HCT116 (cell line): ENCODE measurements around the gene LHX2. TPM values are rescaled to one million over a fixed set of nuclear protein-coding genes. Genes with fewer than 3 reads are reported as not detected.

Experiments
- ATAC-seq: fragments of 200-7000 bp; cut with Tn5 transposase; 2 replicates; pipeline ENCODE4 v1.9.1; 2020; ENCODE audit warnings: mild to moderate bottlenecking, moderate library complexity
- BruUV-seq: library from RNA; stranded (reverse); fragments of 400-500 nt; replicated peaks from 2 replicates; lab custom pipeline; 2021; lab: Mats Ljungman, UMichigan
- CTCF ChIA-PET: fragments of 300-600 bp; sonication (Branson Sonifier 250); formaldehyde crosslinking; loops from one replicate; lab custom pipeline; 2021; ENCODE audit warnings: antibody characterized with exemption; lab: Charles Lee
- POLR2A ChIA-PET: fragments of 300-600, 350-600 bp; sonication (Branson Sonifier 250); formaldehyde crosslinking; loops from one replicate; lab custom pipeline; 2021; ENCODE audit warnings: antibody characterized with exemption; lab: Charles Lee
- RAD21 ChIA-PET, 2 experiments: fragments of 300-600 bp; sonication (Branson Sonifier 250); formaldehyde crosslinking; loops; one replicate each; lab custom pipeline; 2023; ENCODE audit warnings: low total read pairs in 2 of 2; ENCODE audit not compliant: uncharacterized antibody in 2 of 2, unreplicated experiment in 2 of 2, low non-redundant PET in 1 of 2; lab: Charles Lee
- DNase-seq: peaks from one replicate; pipeline ENCODE4 v3.0.0-alpha.2; 2010; ENCODE audit warnings: low read depth, low spot score
- H2AFZ ChIP-seq: fragments of 200-600 bp; shearing (Covaris generic), sonication (generic); 2 replicates; pipeline ENCODE4 v1.6.1; 2017; ENCODE audit warnings: low read depth, mixed run types, mixed read lengths, antibody characterized with exemption, low read length; ENCODE audit not compliant: poor library complexity, severe bottlenecking
- H3K27ac ChIP-seq: 2 replicates; pipeline ENCODE4 v1.5.1; 2012; ENCODE audit warnings: low read depth, low read length
- H3K27me3 ChIP-seq: fragments of 200-600 bp; sonication (generic); 2 replicates; pipeline ENCODE4 v1.6.1; 2016; ENCODE audit warnings: mixed run types, low read length, mixed read lengths; ENCODE audit not compliant: insufficient read depth
- H3K36me3 ChIP-seq, 2 experiments: fragments of 200-500 bp in 1 of 2; fragments of 200-600 bp in 1 of 2; sonication (Bioruptor generic) in 1 of 2; sonication (generic) in 1 of 2; 2 replicates each; pipeline versions ENCODE4 v1.5.1 to v1.6.1; 2014 to 2016; ENCODE audit warnings: low read length in 2 of 2, inconsistent platforms in 1 of 2, mixed read lengths in 1 of 2, mixed run types in 1 of 2; ENCODE audit not compliant: insufficient read depth in 2 of 2, control insufficient read depth in 1 of 2
- H3K4me1 ChIP-seq, 2 experiments: fragments of 200-600 bp in 1 of 2; sonication (generic) in 1 of 2; 2 replicates each; pipeline versions ENCODE4 v1.5.1 to v1.6.1; 2012 to 2017; ENCODE audit warnings: low read length in 2 of 2, inconsistent platforms in 1 of 2, mild to moderate bottlenecking in 1 of 2, mixed read lengths in 1 of 2, mixed run types in 1 of 2, moderate library complexity in 1 of 2; ENCODE audit not compliant: insufficient read depth in 2 of 2, control insufficient read depth in 1 of 2
- H3K4me2 ChIP-seq: fragments of 200-600 bp; sonication (generic); 2 replicates; pipeline ENCODE4 v1.6.1; 2017; ENCODE audit warnings: mixed run types, low read length, mixed read lengths
- H3K4me3 ChIP-seq, 2 experiments: fragments of 200-600 bp in 1 of 2; sonication (generic) in 1 of 2; replicated peaks in 1 of 2; 2 replicates each; pipeline ENCODE4 v1.5.1; 2011 to 2016; ENCODE audit warnings: low read length in 2 of 2, control low read depth in 1 of 2, low read depth in 1 of 2, mild to moderate bottlenecking in 1 of 2, mixed read lengths in 1 of 2, mixed run types in 1 of 2
- H3K79me2 ChIP-seq: fragments of 200-600 bp; sonication (generic); 2 replicates; pipeline ENCODE4 v1.6.1; 2017; ENCODE audit warnings: mild to moderate bottlenecking, mixed run types, low read length, moderate library complexity, mixed read lengths; ENCODE audit not compliant: insufficient read depth
- H3K9ac ChIP-seq: fragments of 200-600 bp; sonication (generic); 2 replicates; pipeline ENCODE4 v1.6.1; 2016; ENCODE audit warnings: low read length, mixed read lengths
- H3K9me2 ChIP-seq: fragments of 200-600 bp; sonication (generic), shearing (Covaris generic); 2 replicates; pipeline ENCODE4 v1.6.1; 2017; ENCODE audit warnings: mixed run types, mild to moderate bottlenecking, moderate library complexity; ENCODE audit not compliant: insufficient read depth
- H3K9me3 ChIP-seq, 2 experiments: fragments of 200-500 bp in 1 of 2; fragments of 200-600 bp in 1 of 2; sonication (Bioruptor generic) in 1 of 2; sonication (generic) in 1 of 2; 2 replicates each; pipeline ENCODE4 v1.6.1; 2014 to 2017; ENCODE audit warnings: low read length in 2 of 2, mixed read lengths in 2 of 2, inconsistent platforms in 1 of 2, low read depth in 1 of 2, mild to moderate bottlenecking in 1 of 2, mixed run types in 1 of 2, moderate library complexity in 1 of 2; ENCODE audit not compliant: control insufficient read depth in 1 of 2, insufficient read depth in 1 of 2
- H4K20me1 ChIP-seq: fragments of 200-600 bp; sonication (generic), shearing (Covaris generic); 2 replicates; pipeline ENCODE4 v1.6.1; 2017; ENCODE audit warnings: mixed run types, mild to moderate bottlenecking, moderate library complexity; ENCODE audit not compliant: insufficient read depth
- CTCF ChIP-seq, 3 experiments: fragments of 200-600 bp in 1 of 3; sonication (generic) in 1 of 3; IDR thresholded peaks in 2 of 3; conservative IDR thresholded peaks in 1 of 3; 2 replicates each; pipeline ENCODE4 v1.5.1; 2012 to 2017; ENCODE audit warnings: low read depth in 2 of 3, low read length in 2 of 3, antibody characterized with exemption in 1 of 3, borderline replicate concordance in 1 of 3, control low read depth in 1 of 3, mild to moderate bottlenecking in 1 of 3, mixed read lengths in 1 of 3, mixed run types in 1 of 3, moderate library complexity in 1 of 3; ENCODE audit not compliant: insufficient read depth in 1 of 3
- EGR1 ChIP-seq: IDR thresholded peaks from 2 replicates; pipeline ENCODE4 v1.6.1; 2012; ENCODE audit warnings: low read depth
- ELF1 ChIP-seq: IDR thresholded peaks from 2 replicates; pipeline ENCODE4 v1.6.1; 2012; ENCODE audit warnings: low read depth, borderline replicate concordance
- FOSL1 ChIP-seq: IDR thresholded peaks from 2 replicates; pipeline ENCODE4 v1.6.1; 2012; ENCODE audit warnings: low read depth
- JUND ChIP-seq: IDR thresholded peaks from 2 replicates; pipeline ENCODE4 v1.6.1; 2012
- POLR2A ChIP-seq: IDR thresholded peaks from 2 replicates; pipeline ENCODE4 v1.7.0; 2011; ENCODE audit warnings: borderline replicate concordance; ENCODE audit not compliant: insufficient read depth, insufficient read length; ENCODE audit errors: extremely low read depth
- POLR2AphosphoS5 ChIP-seq: IDR thresholded peaks from 2 replicates; pipeline ENCODE4 v1.6.1; 2011; ENCODE audit warnings: mild to moderate bottlenecking, low read depth, low read length, moderate library complexity
- RAD21 ChIP-seq: IDR thresholded peaks from 2 replicates; pipeline ENCODE4 v1.6.1; 2012; ENCODE audit warnings: low read depth, mild to moderate bottlenecking
- SIN3A ChIP-seq: IDR thresholded peaks from 2 replicates; pipeline ENCODE4 v1.6.1; 2012; ENCODE audit warnings: low read depth
- SP1 ChIP-seq: IDR thresholded peaks from 2 replicates; pipeline ENCODE4 v1.6.1; 2012; ENCODE audit warnings: low read depth
- SRF ChIP-seq: IDR thresholded peaks from 2 replicates; pipeline ENCODE4 v1.6.1; 2012; ENCODE audit warnings: low read depth
- TCF7L2 ChIP-seq: IDR thresholded peaks from 2 replicates; pipeline ENCODE4 v1.7.0; 2011; ENCODE audit warnings: borderline replicate concordance, inconsistent platforms; ENCODE audit not compliant: insufficient read depth, insufficient read length; ENCODE audit errors: extremely low read depth
- YY1 ChIP-seq: IDR thresholded peaks from 2 replicates; pipeline ENCODE4 v1.6.1; 2011; ENCODE audit warnings: low read length, low read depth, moderate library complexity, mild to moderate bottlenecking; ENCODE audit not compliant: insufficient replicate concordance; ENCODE audit errors: extremely low read depth
- ZFX ChIP-seq: fragments of 450-650 bp; IDR thresholded peaks from 2 replicates; pipeline ENCODE4 v1.6.1; 2017
- ZNF274 ChIP-seq: fragments of 200-500 bp; sonication (Bioruptor generic); IDR thresholded peaks from 2 replicates; pipeline ENCODE4 v1.6.1; 2014; ENCODE audit warnings: mild to moderate bottlenecking, low read depth, low read length, inconsistent platforms
- intact Hi-C: fragments of 100-400 bp; cut with micrococcal nuclease; formaldehyde crosslinking; loops from 2 replicates; pipeline ENCODE4 v1.10.0; 2022
- total RNA-seq: library from RNA; stranded (reverse); gene quantifications from one replicate; pipeline ENCODE4 v1.2.1, GENCODE V29; 2021; ENCODE audit not compliant: unreplicated experiment
- TF ChIP-seq, protein P1 (sequence below): IDR thresholded peaks from 2 replicates; pipeline ENCODE4 v1.6.1; 2012

Gene LHX2
- total RNA-seq, 1 experiment from 2014 or later = 10.2 TPM

GRCh38 chr9:124044448-124044847 is 32.9 kb downstream of the LHX2 start (continued):
- TF ChIP-seq, protein P1, sequence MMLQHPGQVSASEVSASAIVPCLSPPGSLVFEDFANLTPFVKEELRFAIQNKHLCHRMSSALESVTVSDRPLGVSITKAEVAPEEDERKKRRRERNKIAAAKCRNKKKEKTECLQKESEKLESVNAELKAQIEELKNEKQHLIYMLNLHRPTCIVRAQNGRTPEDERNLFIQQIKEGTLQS = no peak

GRCh38 chr9:124045076-124045829 is 33.7 kb downstream of the LHX2 start:
- no peak for ATAC-seq

More at GRCh38 chr9:124045076-124045829, 33.7 kb downstream of the LHX2 start:
- ChIA-PET RAD21 (no interaction called here), POLR2A (no interaction called here), CTCF (no interaction called here)
- intact Hi-C loops = no loop called here
- no peak for DNase-seq
- no peak overlapping the region for H3K9ac ChIP-seq
- no peaks in the 10 kb centered on the region for H3K27me3 ChIP-seq
- no peak overlapping the region for H3K27ac ChIP-seq
- TF ChIP-seq TCF7L2 (no peak), POLR2AphosphoS5 (no peak), ZNF274 (no peak), YY1 (no peak), SP1 (no peak), ZFX (no peak), POLR2A (no peak), JUND (no peak), FOSL1 (no peak), RAD21 (no peak), CTCF (IDR thresholded peaks at IDR 0.05 in 2 of 3, conservative IDR thresholded peaks at IDR 0.05 in 1 of 3; ENCODE audit: borderline replicate concordance in 1 of 3, insufficient read depth in 1 of 3, low read depth in 2 of 3, low read length in 2 of 3) (no peak), ELF1 (no peak), SIN3A (no peak), SRF (no peak), EGR1 (no peak)
- TF ChIP-seq, protein P1 = no peak
- H2AFZ ChIP-seq = no peak overlapping the region
- BruUV-seq = no TSS peak
- no peak overlapping the region for H3K4me3 ChIP-seq
- H3K36me3 ChIP-seq = no peaks in the 10 kb centered on the region
- H3K79me2 ChIP-seq = no peaks in the 10 kb centered on the region
- peaks cover 3 to 11% of the 10 kb centered on the region in 2 experiments; a peak in 2 of 4 replicates for H3K4me1 ChIP-seq
- H3K4me2 ChIP-seq = no peak overlapping the region
- no peaks in the 10 kb centered on the region for H3K9me2 ChIP-seq
- H4K20me1 ChIP-seq = no peaks in the 10 kb centered on the region
- H3K9me3 ChIP-seq = no peaks in the 10 kb centered on the region
